ACC112 (cell line): ENCODE data around the gene TRMT2A.
A peak's percentile ranks its signal among the peaks of the same experiment; 100 is the strongest.
"Not testable (repeated sequence)": the region's sequence is repeated elsewhere in the genome, so short reads cannot be mapped to it uniquely, and the experiment has no call there.

Experiments
- H2AFZ ChIP-seq: fragments of 200-600 bp; sonication (generic); one replicate; pipeline ENCODE4 v1.6.0; 2017; ENCODE audit warnings: antibody characterized with exemption, low read length; ENCODE audit not compliant: unreplicated experiment
- H3K27ac ChIP-seq: fragments of 200-600 bp; sonication (generic); 2 replicates; pipeline ENCODE4 v1.5.1; 2014; ENCODE audit warnings: low read depth, mild to moderate bottlenecking, antibody characterized with exemption, low read length, moderate library complexity
- H3K27me3 ChIP-seq: fragments of 200-600 bp; sonication (generic); 2 replicates; pipeline ENCODE4 v1.6.1; 2014; ENCODE audit warnings: mild to moderate bottlenecking, antibody characterized with exemption, low read length, moderate library complexity, mixed read lengths; ENCODE audit not compliant: insufficient read depth
- H3K36me3 ChIP-seq: fragments of 200-600 bp; sonication (generic); 2 replicates; pipeline ENCODE4 v1.6.1; 2016; ENCODE audit warnings: mild to moderate bottlenecking, antibody characterized with exemption, low read length, moderate library complexity, mixed read lengths; ENCODE audit not compliant: insufficient read depth
- H3K4me1 ChIP-seq: fragments of 200-600 bp; sonication (generic); one replicate; pipeline ENCODE4 v1.6.1; 2016; ENCODE audit warnings: low read length, mixed read lengths; ENCODE audit not compliant: insufficient read depth, unreplicated experiment, control insufficient read depth
- H3K4me3 ChIP-seq: fragments of 200-600 bp; sonication (generic); 2 replicates; pipeline ENCODE4 v1.5.1; 2014; ENCODE audit warnings: mild to moderate bottlenecking, low read depth, low read length
- H3K79me2 ChIP-seq: fragments of 200-600 bp; sonication (generic); one replicate; pipeline ENCODE4 v1.6.0; 2016; ENCODE audit warnings: low read length; ENCODE audit not compliant: control insufficient read depth, unreplicated experiment, insufficient read depth

TRMT2A gene

GRCh38 chr22:20080776-20081654, 36.0 kb downstream of the TRMT2A start:
- Histone ChIP-seq H3K27ac (peak overlapping the region; percentile 84), H3K4me3 (peak overlapping the region; percentile 97), H2AFZ (no peak overlapping the region), H3K79me2 (peaks cover 56% of the 10 kb centered on the region), H3K27me3 (no peaks in the 10 kb centered on the region), H3K36me3 (no peaks in the 10 kb centered on the region), H3K4me1 (peaks cover 3% of the 10 kb centered on the region)

- Histone ChIP-seq H3K4me1 (peaks cover 3% of the 10 kb centered on the region), H3K36me3 (no peaks in the 10 kb centered on the region), H3K27me3 (no peaks in the 10 kb centered on the region), H3K4me3 (peak overlapping the region; percentile 97), H3K79me2 (peaks cover 50% of the 10 kb centered on the region), H2AFZ (no peak overlapping the region), H3K27ac (peak overlapping the region; percentile 84)
Observed at GRCh38 chr22:20080445-20080775, 36.6 kb downstream of the TRMT2A start.

- Histone ChIP-seq H3K27me3 (no peaks in the 10 kb centered on the region), H3K27ac (peak within 1 kb of the TSS; percentile 84), H3K36me3 (no peaks in the 10 kb centered on the region), H3K4me3 (peak within 1 kb of the TSS; percentile 97), H3K79me2 (peaks cover 45% of the 10 kb centered on the region), H2AFZ (peak within 1 kb of the TSS; percentile 12), H3K4me1 (peaks cover 3% of the 10 kb centered on the region)
Observed at GRCh38 chr22:20079745-20080444, 37.1 kb downstream of the TRMT2A start, which contains the start of gene DGCR8. DGCR8 (plus strand) TSS chr22:20080241; CDS start chr22:20085964, 5,723 bp downstream.

- H3K27me3 ChIP-seq = no peaks in the 10 kb centered on the region
- H3K27ac ChIP-seq = no peak overlapping the region
- H3K4me3 ChIP-seq = no peak overlapping the region
- peaks cover 14% of the 10 kb centered on the region for H3K79me2 ChIP-seq
- no peaks in the 10 kb centered on the region for H3K36me3 ChIP-seq
- H3K4me1 ChIP-seq = no peaks in the 10 kb centered on the region
- no peak overlapping the region for H2AFZ ChIP-seq
Observed at GRCh38 chr22:20076627-20077172, 40.3 kb downstream of the TRMT2A start.

- Histone ChIP-seq H3K4me1 (no peaks in the 10 kb centered on the region), H3K79me2 (no peaks in the 10 kb centered on the region), H3K27ac (no peak overlapping the region), H3K4me3 (no peak overlapping the region), H3K27me3 (no peaks in the 10 kb centered on the region), H3K36me3 (no peaks in the 10 kb centered on the region), H2AFZ (no peak overlapping the region)
Observed at GRCh38 chr22:20071524-20071972, 45.5 kb downstream of the TRMT2A start.

GRCh38 chr22:20069331-20070042, 47.5 kb downstream of the TRMT2A start:
- no peaks in the 10 kb centered on the region for H3K27me3 ChIP-seq
- H3K4me3 ChIP-seq = no peak overlapping the region
- no peaks in the 10 kb centered on the region for H3K4me1 ChIP-seq
- H3K79me2 ChIP-seq = no peaks in the 10 kb centered on the region
- no peaks in the 10 kb centered on the region for H3K36me3 ChIP-seq
- H2AFZ ChIP-seq = no peak overlapping the region
- no peak overlapping the region for H3K27ac ChIP-seq

- H2AFZ ChIP-seq = no peak overlapping the region
Observed at GRCh38 chr22:20068640-20069039, 48.4 kb downstream of the TRMT2A start.

GRCh38 chr22:20067384-20067682, 49.7 kb downstream of the TRMT2A start:
- not testable (repeated sequence) for H3K27ac ChIP-seq, H3K79me2 ChIP-seq, H2AFZ ChIP-seq, H3K4me1 ChIP-seq, H3K27me3 ChIP-seq, H3K4me3 ChIP-seq, H3K36me3 ChIP-seq

More at GRCh38 chr22:20068640-20069039, 48.4 kb downstream of the TRMT2A start:
- no peaks in the 10 kb centered on the region for H3K4me1 ChIP-seq
- no peaks in the 10 kb centered on the region for H3K79me2 ChIP-seq
- no peaks in the 10 kb centered on the region for H3K27me3 ChIP-seq
- no peak overlapping the region for H3K27ac ChIP-seq
- H3K36me3 ChIP-seq = no peaks in the 10 kb centered on the region
- H3K4me3 ChIP-seq = no peak overlapping the region

- H3K36me3 ChIP-seq = no peaks in the 10 kb centered on the region
- no peak overlapping the region for H3K4me3 ChIP-seq
- H2AFZ ChIP-seq = no peak overlapping the region
- H3K27ac ChIP-seq = no peak overlapping the region
- no peaks in the 10 kb centered on the region for H3K4me1 ChIP-seq
- no peaks in the 10 kb centered on the region for H3K27me3 ChIP-seq
- H3K79me2 ChIP-seq = no peaks in the 10 kb centered on the region
Observed at GRCh38 chr22:20066617-20067383, 50.2 kb downstream of the TRMT2A start.
